GM18526 (cell line): ENCODE data around the gene SYTL5.

Experiments
- POLR2A ChIP-seq: IDR thresholded peaks from 3 replicates; pipeline ENCODE4 v1.6.1; 2011; ENCODE audit not compliant: insufficient read length; ENCODE audit errors: extremely low read depth

SYTL5 gene

GRCh38 chrX:38006291-38006690, at the start of gene SYTL5:
TSS of gene SYTL5 (plus strand) at chrX:38006553. CDS start at chrX:38033890, 27,337 bp downstream.
- TF ChIP-seq POLR2A = no peak

GRCh38 chrX:37958525-37959211, 47.7 kb upstream of the SYTL5 start:
- no peak for TF ChIP-seq POLR2A

- no peak for TF ChIP-seq POLR2A
Measured at GRCh38 chrX:37959212-37960021, 46.9 kb upstream of the SYTL5 start.

GRCh38 chrX:37961118-37961517, 45.2 kb upstream of the SYTL5 start:
- TF ChIP-seq POLR2A = no peak

GRCh38 chrX:37967714-37968113, 38.6 kb upstream of the SYTL5 start:
- TF ChIP-seq POLR2A = no peak

- TF ChIP-seq POLR2A = no peak
Measured at GRCh38 chrX:37975421-37975820, 30.9 kb upstream of the SYTL5 start.

GRCh38 chrX:37976153-37976552, 30.2 kb upstream of the SYTL5 start:
- no peak for TF ChIP-seq POLR2A

GRCh38 chrX:37984880-37985279, 21.5 kb upstream of the SYTL5 start:
- TF ChIP-seq POLR2A = no peak

- TF ChIP-seq POLR2A = no peak
Measured at GRCh38 chrX:37986893-37987292, 19.5 kb upstream of the SYTL5 start.

- no peak for TF ChIP-seq POLR2A
Measured at GRCh38 chrX:37989304-37989703, 17.0 kb upstream of the SYTL5 start.

- no peak for TF ChIP-seq POLR2A
Measured at GRCh38 chrX:37993176-37993575, 13.2 kb upstream of the SYTL5 start.

- no peak for TF ChIP-seq POLR2A
Measured at GRCh38 chrX:37993837-37994619, 12.3 kb upstream of the SYTL5 start.

- no peak for TF ChIP-seq POLR2A
Measured at GRCh38 chrX:37995428-37995827, 10.9 kb upstream of the SYTL5 start.

- no peak for TF ChIP-seq POLR2A
Measured at GRCh38 chrX:37997096-37997495, 9.3 kb upstream of the SYTL5 start.

GRCh38 chrX:37998586-37999262, 7.6 kb upstream of the SYTL5 start:
- no peak for TF ChIP-seq POLR2A
